Eye (tissue), 1 donor: ENCODE measurements around the gene POU3F1.

Experiments used
- DNase-seq: peaks from one replicate; pipeline ENCODE4 v3.0.0-alpha.2; 2015

The POU3F1 gene

GRCh38 chr1:38003261-38004250 lies 43.0 kb downstream of the POU3F1 start:
- DNase-seq = no peak

DNA sequence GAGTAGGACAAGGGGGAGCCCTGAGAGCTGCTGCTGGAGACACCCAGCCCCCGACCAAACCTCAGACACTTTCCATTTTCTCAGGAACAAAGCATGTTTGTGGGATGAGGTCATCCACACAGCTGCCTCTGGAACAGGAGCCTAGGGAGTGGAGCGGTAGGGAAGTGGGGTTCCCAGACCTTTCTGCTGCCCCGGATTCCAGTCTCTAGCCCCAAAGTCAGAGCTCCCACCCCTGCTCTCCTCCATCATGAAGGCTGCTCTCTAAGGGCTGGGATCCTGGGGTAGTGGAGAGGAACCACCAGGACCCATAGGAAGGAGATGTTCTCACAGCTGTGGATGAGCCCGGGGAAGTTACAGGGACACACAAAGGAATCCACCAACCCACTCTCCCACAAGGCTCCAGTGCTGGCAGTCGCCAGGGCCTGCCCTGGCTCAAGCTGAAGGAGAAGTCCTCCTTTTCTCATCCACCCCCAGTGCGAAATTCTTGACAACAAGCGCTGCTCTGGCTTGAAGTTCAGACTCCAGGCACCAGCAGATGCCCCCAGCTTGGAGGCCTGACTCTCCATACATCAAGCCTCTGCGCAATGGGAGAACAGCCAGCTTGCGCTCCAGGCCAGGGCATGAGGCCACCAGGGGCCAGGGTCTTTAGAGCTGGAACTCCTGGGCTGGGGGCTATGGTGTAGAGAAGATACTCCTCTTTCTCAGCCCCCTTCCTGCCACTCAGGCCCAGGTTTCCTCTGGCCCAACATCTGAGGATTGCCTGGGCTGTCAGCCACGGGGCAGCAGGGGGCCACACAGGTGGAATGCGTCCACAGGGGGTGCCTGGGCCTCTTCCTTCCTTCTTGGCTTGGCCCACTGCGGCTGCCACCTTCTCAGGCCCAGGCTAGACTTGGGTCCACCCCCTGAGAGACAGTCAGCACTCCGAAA lies 45.8 kb downstream of the POU3F1 start:
- DNase-seq = peak; percentile 80

GRCh38 chr1:38000233-38000528 lies 46.4 kb downstream of the POU3F1 start:
- DNase-seq = no peak

DNA sequence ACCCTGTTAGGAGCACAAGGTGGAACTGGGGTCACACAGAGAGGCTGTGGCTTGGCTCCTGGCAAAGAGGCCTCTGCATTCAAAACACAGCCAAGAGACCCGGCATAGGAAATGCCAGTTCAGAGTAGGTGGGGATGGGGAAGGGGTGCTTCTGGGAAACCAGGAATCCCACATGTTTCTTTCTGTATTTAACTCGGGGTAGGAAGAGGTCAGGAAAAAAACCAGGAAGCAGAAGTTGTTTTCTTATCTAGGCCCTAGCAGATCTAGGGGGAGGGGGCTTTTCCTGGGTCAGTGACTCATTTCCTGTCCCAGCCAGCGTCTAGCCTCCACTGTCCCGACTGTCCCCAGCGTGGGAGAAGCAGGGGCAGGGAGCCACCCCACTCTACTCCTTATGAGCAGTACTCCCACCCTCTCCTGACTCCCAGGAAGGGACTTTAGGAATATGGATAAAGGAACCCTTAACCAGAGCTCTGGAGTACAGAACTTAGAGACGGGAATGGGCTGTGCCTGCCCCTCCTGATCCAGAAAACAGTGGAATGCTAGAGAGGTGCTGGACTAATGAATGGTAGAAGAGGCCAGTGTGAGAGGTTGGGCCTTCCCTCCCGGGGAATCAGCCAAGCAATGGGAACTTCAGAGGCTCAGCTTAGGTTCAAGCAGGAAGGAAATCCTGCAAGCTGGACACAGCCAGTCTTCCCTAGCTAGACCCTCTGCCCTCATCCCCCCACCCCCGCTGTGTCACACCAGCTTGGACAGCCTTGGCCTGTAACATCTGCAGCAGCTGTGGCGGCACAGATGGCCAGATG lies 47.0 kb downstream of the POU3F1 start:
- peak; percentile 48 for DNase-seq

GRCh38 chr1:37998913-37999429 lies 47.6 kb downstream of the POU3F1 start:
- no peak for DNase-seq

DNA sequence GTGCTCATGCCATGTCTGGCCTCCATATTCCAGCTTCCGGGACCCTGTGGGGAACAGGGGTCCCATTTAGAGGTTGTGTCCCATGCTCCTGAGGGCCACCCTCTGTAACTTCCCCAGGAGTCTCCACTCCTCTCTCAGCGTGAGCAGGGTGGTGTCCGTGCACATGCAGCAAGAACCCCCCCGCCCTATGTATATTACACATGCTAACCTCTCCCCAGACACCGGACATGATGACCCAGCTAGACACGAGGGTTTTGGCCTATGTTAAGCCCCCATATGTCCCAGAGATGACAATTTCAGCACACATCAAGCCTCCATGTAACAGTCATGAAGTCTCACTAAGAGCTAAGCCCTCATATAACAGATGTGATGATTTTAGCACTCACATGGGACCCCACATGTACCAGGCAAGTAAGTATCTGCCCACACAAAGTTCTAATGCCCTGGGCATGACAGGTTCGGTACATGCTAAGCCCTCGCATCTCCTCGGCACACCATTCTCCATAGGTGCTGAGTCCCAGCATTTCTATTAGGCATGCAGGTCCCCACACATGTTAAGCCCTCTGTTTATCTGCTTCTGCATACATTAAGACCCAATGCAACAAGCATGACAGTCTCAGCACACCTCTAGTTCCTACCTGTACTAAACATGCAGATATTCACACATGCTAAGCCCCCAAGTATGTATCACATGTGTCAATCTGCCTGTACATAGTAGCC lies 48.3 kb downstream of the POU3F1 start:
- no peak for DNase-seq

GRCh38 chr1:37997256-37998088 lies 49.1 kb downstream of the POU3F1 start:
- DNase-seq = no peak

DNA sequence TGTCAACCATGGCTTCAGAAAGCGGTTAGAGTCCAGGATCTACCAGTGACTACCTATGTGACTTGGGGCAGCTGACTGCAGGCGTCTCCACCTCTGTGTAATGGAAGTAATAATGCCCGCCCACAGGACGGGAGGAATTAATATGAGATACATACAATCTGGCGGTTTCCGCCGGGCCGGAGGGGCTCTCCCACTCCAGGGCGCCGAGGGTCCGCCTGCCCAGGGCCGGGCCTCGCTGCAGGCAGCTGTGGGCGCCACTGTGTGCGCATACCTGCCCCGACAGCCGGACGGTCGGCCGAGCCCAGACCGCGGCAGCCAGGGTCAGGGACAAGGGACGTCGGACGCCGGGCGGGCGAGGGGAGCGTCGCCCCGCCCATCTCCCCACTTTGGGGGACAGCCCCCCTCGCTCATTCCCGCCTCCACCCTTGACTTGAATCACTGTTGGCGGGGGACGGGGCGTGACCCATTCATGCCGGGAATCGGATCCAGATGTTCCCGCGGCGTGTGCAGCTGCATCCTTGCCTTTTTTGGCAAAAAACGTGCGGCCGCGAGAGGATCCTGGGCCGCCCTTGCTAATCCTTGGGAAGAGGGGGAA lies 50.7 kb downstream of the POU3F1 start:
- DNase-seq = peak; percentile 92

DNA sequence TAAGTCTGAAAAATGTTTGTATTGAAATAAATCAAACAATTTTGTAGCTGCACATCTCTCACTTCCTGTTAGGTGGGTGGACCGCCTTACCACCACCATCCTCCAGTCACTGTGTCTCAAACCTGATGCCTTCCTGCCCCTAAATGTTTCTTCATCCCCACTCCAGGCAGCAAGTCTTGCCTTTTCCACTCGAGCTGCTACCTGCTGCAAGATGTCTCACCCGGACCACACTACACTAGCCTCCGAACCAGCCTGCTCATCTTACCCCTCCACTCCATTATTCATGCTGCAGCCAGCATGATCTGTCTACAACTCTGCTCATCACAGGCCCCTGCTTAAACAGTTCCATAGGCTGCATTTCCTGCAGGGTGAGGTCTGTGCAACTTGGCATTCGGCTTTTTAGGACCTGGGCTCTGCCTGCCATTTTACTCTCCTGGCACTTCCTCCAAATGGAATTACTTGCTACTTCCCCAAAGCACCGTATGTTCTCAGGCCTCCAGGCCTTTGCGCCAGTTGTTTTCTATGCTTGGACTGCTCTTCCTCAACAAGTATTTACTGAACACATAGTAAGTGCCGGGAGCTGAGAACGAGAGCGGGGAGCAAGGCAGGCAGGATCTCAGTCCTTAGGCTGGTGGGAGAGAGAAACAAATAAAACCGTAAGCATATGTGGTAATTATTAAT lies 51.6 kb downstream of the POU3F1 start:
- peak; percentile 26 for DNase-seq
